Right lung (tissue), 5 donors: ENCODE results near the gene AGTR1. TPM values are rescaled to one million over a fixed set of nuclear protein-coding genes. Genes with fewer than 3 reads are reported as not detected.

Source experiments
- polyA plus RNA-seq, 5 donors: library from polyadenylated mRNA; unstranded; fragments of 120-200 nt; gene quantifications; one replicate each; pipeline versions ENCODE4 v1.2.1 to v1.2.3, GENCODE V29; 2013; ENCODE audit warnings: inconsistent platforms in 1 of 5, low replicate concordance in 1 of 5; ENCODE audit not compliant: insufficient read length in 5 of 5, insufficient read depth in 1 of 5

The AGTR1 gene
- polyA plus RNA-seq, 5 donors, result 22.0 to 30.7 (median 24.1) TPM

Other genes starting within 250 kb of the AGTR1 start
- under 1 TPM; 0.34 to 0.79 (median 0.58) TPM for gene CPB1, start 129.9 kb downstream of the AGTR1 start, polyA plus RNA-seq
- under 1 TPM; 0.32 to 0.52 (median 0.36) TPM for gene CPA3, start 167.4 kb downstream of the AGTR1 start, polyA plus RNA-seq